ENCODE measurements around the gene BTBD16. TPM values are rescaled to one million over a fixed set of nuclear protein-coding genes. Genes with fewer than 3 reads are reported as not detected.

BTBD16 gene
- total RNA-seq, 1 experiment from 2014 or later = not detected

- TF ChIP-seq, protein P1, sequence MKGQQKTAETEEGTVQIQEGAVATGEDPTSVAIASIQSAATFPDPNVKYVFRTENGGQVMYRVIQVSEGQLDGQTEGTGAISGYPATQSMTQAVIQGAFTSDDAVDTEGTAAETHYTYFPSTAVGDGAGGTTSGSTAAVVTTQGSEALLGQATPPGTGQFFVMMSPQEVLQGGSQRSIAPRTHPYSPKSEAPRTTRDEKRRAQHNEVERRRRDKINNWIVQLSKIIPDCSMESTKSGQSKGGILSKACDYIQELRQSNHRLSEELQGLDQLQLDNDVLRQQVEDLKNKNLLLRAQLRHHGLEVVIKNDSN (CRISPR knock-in tag; IDR thresholded peaks at IDR 0.05) = no peak
- TF ChIP-seq, protein P2, sequence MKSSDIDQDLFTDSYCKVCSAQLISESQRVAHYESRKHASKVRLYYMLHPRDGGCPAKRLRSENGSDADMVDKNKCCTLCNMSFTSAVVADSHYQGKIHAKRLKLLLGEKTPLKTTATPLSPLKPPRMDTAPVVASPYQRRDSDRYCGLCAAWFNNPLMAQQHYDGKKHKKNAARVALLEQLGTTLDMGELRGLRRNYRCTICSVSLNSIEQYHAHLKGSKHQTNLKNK (CRISPR knock-in tag; IDR thresholded peaks at IDR 0.05) = no peak
- TF ChIP-seq, protein P3, sequence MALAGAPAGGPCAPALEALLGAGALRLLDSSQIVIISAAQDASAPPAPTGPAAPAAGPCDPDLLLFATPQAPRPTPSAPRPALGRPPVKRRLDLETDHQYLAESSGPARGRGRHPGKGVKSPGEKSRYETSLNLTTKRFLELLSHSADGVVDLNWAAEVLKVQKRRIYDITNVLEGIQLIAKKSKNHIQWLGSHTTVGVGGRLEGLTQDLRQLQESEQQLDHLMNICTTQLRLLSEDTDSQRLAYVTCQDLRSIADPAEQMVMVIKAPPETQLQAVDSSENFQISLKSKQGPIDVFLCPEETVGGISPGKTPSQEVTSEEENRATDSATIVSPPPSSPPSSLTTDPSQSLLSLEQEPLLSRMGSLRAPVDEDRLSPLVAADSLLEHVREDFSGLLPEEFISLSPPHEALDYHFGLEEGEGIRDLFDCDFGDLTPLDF (CRISPR knock-in tag; IDR thresholded peaks at IDR 0.05) = no peak
- no peak for TF ChIP-seq PRDM15 (CRISPR knock-in tag; IDR thresholded peaks at IDR 0.05)
Measured at GRCh38 chr10:122299423-122300075, 28.5 kb downstream of the BTBD16 start (continued).

DNA sequence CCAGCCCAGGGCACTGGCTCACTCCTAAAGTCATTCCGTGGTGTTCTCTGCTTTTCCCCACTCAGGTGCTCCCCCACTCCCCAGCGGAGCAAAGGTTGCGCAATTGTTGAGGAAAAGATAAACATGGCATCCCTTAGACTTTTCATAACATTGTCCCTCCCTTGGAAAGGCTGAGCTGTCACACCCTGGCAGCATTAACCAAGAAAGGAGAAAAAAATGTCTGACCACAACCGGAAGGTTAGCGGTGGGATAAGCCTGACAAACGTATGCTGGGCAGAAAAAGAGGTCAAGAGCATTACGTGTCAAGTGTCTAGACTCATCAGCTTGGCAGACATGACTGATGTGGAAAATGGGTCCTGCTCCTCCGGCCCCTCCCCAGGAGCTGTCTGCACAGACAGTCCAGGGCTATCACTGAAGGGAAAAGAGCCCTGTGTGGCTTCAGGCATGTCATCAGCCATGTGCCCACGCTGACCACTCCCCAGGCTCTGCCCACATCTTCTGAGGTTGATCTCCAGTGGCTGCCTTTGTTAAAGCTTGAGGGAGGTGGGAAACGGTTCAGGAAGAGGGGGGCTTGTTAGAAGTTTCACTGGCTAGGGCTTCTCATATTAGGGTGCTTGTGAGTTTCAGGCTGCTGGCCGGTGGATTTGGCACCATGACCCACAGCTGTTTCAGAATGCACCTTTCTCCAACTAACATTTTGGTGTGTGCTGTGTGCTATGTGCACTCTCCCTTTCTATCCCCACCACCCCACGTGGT, 30.1 kb downstream of the BTBD16 start:
- ChIA-PET CTCF (interaction anchor here (1.2 to 1.9 kb wide), 2 partner anchors 21 to 134 kb away, joined by 5 read pairs; no protein-coding TSS in a partner anchor), POLR2A (no interaction called here)
- DNase-seq (ENCODE audit: low spot score) (no peak), ATAC-seq (no peak)
- H3K4me3 Mint-ChIP-seq = no peak overlapping the region
- no peaks in the 10 kb centered on the region for H3K27me3 Mint-ChIP-seq (ENCODE audit: low read depth)
- H3K4me1 Mint-ChIP-seq = peaks cover 14% of the 10 kb centered on the region
- peaks cover 6% of the 10 kb centered on the region; the same call in 1 of the 2 replicates for H3K36me3 Mint-ChIP-seq
- H3K9me3 Mint-ChIP-seq = peaks cover 14% of the 10 kb centered on the region
- no peak overlapping the region for H3K27ac Mint-ChIP-seq
- no peak for TF ChIP-seq ZNF263 (CRISPR knock-in tag; IDR thresholded peaks at IDR 0.05; ENCODE audit: low read depth)
- TF ChIP-seq, protein P4, sequence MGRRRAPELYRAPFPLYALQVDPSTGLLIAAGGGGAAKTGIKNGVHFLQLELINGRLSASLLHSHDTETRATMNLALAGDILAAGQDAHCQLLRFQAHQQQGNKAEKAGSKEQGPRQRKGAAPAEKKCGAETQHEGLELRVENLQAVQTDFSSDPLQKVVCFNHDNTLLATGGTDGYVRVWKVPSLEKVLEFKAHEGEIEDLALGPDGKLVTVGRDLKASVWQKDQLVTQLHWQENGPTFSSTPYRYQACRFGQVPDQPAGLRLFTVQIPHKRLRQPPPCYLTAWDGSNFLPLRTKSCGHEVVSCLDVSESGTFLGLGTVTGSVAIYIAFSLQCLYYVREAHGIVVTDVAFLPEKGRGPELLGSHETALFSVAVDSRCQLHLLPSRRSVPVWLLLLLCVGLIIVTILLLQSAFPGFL (CRISPR knock-in tag; IDR thresholded peaks at IDR 0.05; ENCODE audit: borderline replicate concordance) = no peak
- no peak for TF ChIP-seq TEAD1 (CRISPR knock-in tag; IDR thresholded peaks at IDR 0.05)
- TF ChIP-seq FOXK1 (CRISPR knock-in tag; IDR thresholded peaks at IDR 0.05) = no peak
- no peak for TF ChIP-seq ESRRA (CRISPR knock-in tag; IDR thresholded peaks at IDR 0.05; ENCODE audit: borderline replicate concordance)
- no peak for TF ChIP-seq NFATC4 (CRISPR knock-in tag; IDR thresholded peaks at IDR 0.05)
- no peak for TF ChIP-seq ERG (CRISPR knock-in tag; IDR thresholded peaks at IDR 0.05)
- no peak for TF ChIP-seq SP1 (CRISPR knock-in tag; conservative IDR thresholded peaks at IDR 0.05)
- TF ChIP-seq, protein P5, sequence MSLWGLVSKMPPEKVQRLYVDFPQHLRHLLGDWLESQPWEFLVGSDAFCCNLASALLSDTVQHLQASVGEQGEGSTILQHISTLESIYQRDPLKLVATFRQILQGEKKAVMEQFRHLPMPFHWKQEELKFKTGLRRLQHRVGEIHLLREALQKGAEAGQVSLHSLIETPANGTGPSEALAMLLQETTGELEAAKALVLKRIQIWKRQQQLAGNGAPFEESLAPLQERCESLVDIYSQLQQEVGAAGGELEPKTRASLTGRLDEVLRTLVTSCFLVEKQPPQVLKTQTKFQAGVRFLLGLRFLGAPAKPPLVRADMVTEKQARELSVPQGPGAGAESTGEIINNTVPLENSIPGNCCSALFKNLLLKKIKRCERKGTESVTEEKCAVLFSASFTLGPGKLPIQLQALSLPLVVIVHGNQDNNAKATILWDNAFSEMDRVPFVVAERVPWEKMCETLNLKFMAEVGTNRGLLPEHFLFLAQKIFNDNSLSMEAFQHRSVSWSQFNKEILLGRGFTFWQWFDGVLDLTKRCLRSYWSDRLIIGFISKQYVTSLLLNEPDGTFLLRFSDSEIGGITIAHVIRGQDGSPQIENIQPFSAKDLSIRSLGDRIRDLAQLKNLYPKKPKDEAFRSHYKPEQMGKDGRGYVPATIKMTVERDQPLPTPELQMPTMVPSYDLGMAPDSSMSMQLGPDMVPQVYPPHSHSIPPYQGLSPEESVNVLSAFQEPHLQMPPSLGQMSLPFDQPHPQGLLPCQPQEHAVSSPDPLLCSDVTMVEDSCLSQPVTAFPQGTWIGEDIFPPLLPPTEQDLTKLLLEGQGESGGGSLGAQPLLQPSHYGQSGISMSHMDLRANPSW (CRISPR knock-in tag; conservative IDR thresholded peaks at IDR 0.05; ENCODE audit: low read depth) = no peak
- no peak for TF ChIP-seq ZNF219 (CRISPR knock-in tag; IDR thresholded peaks at IDR 0.05; ENCODE audit: borderline replicate concordance)
- no peak for TF ChIP-seq ZNF121 (CRISPR knock-in tag; IDR thresholded peaks at IDR 0.05)
- TF ChIP-seq FOXJ3 (CRISPR knock-in tag; IDR thresholded peaks at IDR 0.05; ENCODE audit: borderline replicate concordance) = no peak
- TF ChIP-seq, protein P6, sequence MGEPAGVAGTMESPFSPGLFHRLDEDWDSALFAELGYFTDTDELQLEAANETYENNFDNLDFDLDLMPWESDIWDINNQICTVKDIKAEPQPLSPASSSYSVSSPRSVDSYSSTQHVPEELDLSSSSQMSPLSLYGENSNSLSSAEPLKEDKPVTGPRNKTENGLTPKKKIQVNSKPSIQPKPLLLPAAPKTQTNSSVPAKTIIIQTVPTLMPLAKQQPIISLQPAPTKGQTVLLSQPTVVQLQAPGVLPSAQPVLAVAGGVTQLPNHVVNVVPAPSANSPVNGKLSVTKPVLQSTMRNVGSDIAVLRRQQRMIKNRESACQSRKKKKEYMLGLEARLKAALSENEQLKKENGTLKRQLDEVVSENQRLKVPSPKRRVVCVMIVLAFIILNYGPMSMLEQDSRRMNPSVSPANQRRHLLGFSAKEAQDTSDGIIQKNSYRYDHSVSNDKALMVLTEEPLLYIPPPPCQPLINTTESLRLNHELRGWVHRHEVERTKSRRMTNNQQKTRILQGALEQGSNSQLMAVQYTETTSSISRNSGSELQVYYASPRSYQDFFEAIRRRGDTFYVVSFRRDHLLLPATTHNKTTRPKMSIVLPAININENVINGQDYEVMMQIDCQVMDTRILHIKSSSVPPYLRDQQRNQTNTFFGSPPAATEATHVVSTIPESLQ (CRISPR knock-in tag; IDR thresholded peaks at IDR 0.05) = no peak
